ENCODE data around the gene TM9SF4. TPM values are rescaled to one million over a fixed set of nuclear protein-coding genes. Genes with fewer than 3 reads are reported as not detected.

TM9SF4 gene
- total RNA-seq, 4 donors from 2014 or later: 18.0 to 22.9 (median 21.0) TPM

DNA sequence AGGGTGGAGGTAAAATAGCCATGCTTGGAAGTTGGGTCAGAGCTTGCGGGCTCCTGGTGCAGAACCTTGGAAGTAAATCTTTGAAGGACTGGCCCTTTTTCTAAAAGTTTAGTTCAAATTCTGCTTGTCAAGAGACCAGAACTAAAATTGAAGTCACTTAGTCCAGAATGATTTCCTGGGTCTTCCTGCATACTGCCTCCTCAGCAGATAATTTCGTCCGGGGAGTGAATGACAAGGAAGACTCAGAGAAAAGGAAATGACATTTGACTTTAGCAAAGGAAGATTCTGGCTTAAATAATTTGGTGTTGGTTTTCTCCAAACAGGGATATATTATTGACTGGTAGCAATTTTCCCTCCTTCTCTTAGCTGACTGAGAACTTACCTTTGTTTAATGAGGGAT, 1.2 kb downstream of the TM9SF4 start:
- Histone ChIP-seq H3K27me3 (no peaks in the 10 kb centered on the region), H3K4me3 (peak overlapping the region; percentile 94 to 100 (median 96)), H3K36me3 (no peaks in the 10 kb centered on the region), H3K4me1 (peaks cover 25 to 40% of the 10 kb centered on the region in 2 donors), H3K27ac (peak overlapping the region; percentile 27 to 100 (median 98)), H3K9me3 (no peaks in the 10 kb centered on the region)
- intact Hi-C loops (cut with DNase I; ENCODE audit: low total_unique reads) (loop anchor here (10.0 kb wide), 1 partner anchor 276 kb away; no protein-coding TSS in a partner anchor), in situ Hi-C loops (cut with MboI; ENCODE audit: low sequenced_read_pairs in 4 of 4) (loop anchor here in 1 of 4 donors (10.0 to 25.0 kb wide), 2 partner anchors 94 to 573 kb away; partner anchors contain the start of genes PLAGL2 and POFUT1)
- no peak for ATAC-seq
- TF ChIP-seq POLR2A (IDR thresholded peaks at IDR 0.05): no peak
- TF ChIP-seq, protein P1, sequence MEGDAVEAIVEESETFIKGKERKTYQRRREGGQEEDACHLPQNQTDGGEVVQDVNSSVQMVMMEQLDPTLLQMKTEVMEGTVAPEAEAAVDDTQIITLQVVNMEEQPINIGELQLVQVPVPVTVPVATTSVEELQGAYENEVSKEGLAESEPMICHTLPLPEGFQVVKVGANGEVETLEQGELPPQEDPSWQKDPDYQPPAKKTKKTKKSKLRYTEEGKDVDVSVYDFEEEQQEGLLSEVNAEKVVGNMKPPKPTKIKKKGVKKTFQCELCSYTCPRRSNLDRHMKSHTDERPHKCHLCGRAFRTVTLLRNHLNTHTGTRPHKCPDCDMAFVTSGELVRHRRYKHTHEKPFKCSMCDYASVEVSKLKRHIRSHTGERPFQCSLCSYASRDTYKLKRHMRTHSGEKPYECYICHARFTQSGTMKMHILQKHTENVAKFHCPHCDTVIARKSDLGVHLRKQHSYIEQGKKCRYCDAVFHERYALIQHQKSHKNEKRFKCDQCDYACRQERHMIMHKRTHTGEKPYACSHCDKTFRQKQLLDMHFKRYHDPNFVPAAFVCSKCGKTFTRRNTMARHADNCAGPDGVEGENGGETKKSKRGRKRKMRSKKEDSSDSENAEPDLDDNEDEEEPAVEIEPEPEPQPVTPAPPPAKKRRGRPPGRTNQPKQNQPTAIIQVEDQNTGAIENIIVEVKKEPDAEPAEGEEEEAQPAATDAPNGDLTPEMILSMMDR (IDR thresholded peaks at IDR 0.05 in 4 of 5, conservative IDR thresholded peaks at IDR 0.05 in 1 of 5): no peak
- no peak for DNase-seq

DNA sequence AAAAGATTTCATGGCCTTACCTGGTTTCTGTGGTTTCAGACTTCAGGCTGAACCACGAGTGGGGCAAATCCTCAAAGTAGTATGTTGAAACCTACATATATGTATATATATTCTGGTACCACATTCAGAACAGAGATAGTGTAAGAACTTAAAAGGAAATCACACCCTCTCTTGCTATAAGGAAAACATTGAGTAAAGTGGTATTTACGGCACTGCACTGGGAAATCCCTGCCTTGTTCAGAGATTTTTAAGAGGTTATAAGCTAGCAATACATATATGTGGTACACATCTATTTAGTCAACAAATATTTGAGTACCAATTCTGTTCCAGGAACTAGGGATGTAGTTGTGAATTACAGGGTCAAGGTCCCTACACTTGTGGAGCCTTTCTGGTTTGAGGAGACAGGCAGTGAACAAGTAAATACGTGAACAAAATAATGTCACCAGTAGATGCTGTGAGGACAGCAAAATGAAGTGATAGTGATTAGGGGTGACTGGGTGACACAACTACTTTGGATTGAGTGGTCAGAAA, 1.7 kb downstream of the TM9SF4 start:
- TF ChIP-seq, protein P1 (IDR thresholded peaks at IDR 0.05 in 4 of 5, conservative IDR thresholded peaks at IDR 0.05 in 1 of 5): no peak
- no peak for TF ChIP-seq POLR2A (IDR thresholded peaks at IDR 0.05)
- intact Hi-C loops (cut with DNase I; ENCODE audit: low total_unique reads): loop anchor here (10.0 kb wide), 1 partner anchor 276 kb away; no protein-coding TSS in a partner anchor

DNA sequence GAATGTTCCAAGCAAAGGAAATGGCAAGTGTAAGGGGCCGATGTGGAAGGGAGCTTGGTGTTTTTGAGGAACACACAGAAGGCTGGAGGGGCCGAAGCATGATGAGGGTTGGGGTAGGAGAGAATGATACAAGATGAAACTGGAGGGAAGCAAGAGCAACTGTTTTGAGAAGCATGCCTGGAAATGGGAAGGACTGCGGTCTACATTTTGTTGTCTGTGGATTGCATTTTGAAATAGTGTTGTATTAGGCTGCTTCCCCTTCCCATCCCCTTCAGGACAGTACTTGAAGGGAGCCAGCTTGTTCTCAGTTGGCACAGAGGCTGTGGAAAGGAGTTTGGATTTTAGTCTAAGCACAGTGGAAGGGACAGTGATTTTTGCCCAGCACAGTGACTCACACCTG, 2.2 kb downstream of the TM9SF4 start:
- Histone ChIP-seq H3K9me3 (no peaks in the 10 kb centered on the region), H3K27me3 (no peaks in the 10 kb centered on the region), H3K4me3 (no peak overlapping the region), H3K4me1 (peaks cover 35 to 51% of the 10 kb centered on the region in 2 donors), H3K36me3 (no peaks in the 10 kb centered on the region), H3K27ac (no peak overlapping the region)
- no peak for DNase-seq
- ATAC-seq: no peak
- TF ChIP-seq POLR2A (IDR thresholded peaks at IDR 0.05): no peak
- TF ChIP-seq, protein P1 (IDR thresholded peaks at IDR 0.05 in 4 of 5, conservative IDR thresholded peaks at IDR 0.05 in 1 of 5): no peak
- in situ Hi-C loops (cut with MboI; ENCODE audit: low sequenced_read_pairs in 4 of 4) (loop anchor here in 1 of 4 donors (10.0 to 25.0 kb wide), 2 partner anchors 93 to 574 kb away; partner anchors contain the start of genes PLAGL2 and POFUT1), intact Hi-C loops (cut with DNase I; ENCODE audit: low total_unique reads) (loop anchor here (10.0 kb wide), 1 partner anchor 277 kb away; no protein-coding TSS in a partner anchor)

More for the DNA sequence above, 1.7 kb downstream of the TM9SF4 start:
- Histone ChIP-seq H3K4me1 (peaks cover 30 to 45% of the 10 kb centered on the region in 2 donors), H3K27me3 (no peaks in the 10 kb centered on the region), H3K36me3 (no peaks in the 10 kb centered on the region), H3K27ac (peak overlapping the region in 2 of 4 donors; percentile 99 to 100), H3K4me3 (no peak overlapping the region), H3K9me3 (no peaks in the 10 kb centered on the region)
- DNase-seq (no peak), ATAC-seq (no peak)
- in situ Hi-C loops (cut with MboI; ENCODE audit: low sequenced_read_pairs in 4 of 4): loop anchor here in 1 of 4 donors (10.0 to 25.0 kb wide), 2 partner anchors 94 to 574 kb away; partner anchors contain the start of genes PLAGL2 and POFUT1

DNA sequence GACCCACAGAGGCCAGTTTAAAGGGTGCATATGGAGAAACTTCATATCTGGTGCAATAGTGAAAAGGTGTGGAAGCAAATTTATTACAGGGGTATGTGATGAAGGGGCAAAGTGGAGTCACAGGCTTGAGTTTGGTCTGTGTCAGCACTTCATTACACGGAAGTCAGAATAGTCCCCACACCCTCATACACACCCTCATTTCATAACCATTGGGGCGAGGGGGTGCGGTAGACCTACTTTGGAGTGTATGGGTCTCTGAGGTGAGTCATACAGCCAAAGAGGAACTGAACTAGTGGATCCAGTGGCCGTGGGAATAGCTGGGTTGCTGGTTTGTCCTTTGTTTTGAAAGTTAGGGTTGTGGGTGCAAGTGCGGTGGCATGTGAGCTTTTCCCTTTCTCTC, 3.3 kb downstream of the TM9SF4 start:
- peaks cover 46 to 61% of the 10 kb centered on the region in 2 donors for H3K4me1 ChIP-seq
- no peak overlapping the region for H3K27ac ChIP-seq
- DNase-seq: peak in 1 of 2 donors; percentile 22
- no peak for ATAC-seq
- TF ChIP-seq POLR2A (IDR thresholded peaks at IDR 0.05): no peak
- TF ChIP-seq, protein P1 (IDR thresholded peaks at IDR 0.05 in 4 of 5, conservative IDR thresholded peaks at IDR 0.05 in 1 of 5): no peak
- H3K27me3 ChIP-seq: no peaks in the 10 kb centered on the region
- in situ Hi-C loops (cut with MboI; ENCODE audit: low sequenced_read_pairs in 4 of 4) (loop anchor here in 1 of 4 donors (10.0 to 25.0 kb wide), 2 partner anchors 92 to 576 kb away; partner anchors contain the start of genes PLAGL2 and POFUT1), intact Hi-C loops (cut with DNase I; ENCODE audit: low total_unique reads) (loop anchor here (10.0 kb wide), 1 partner anchor 278 kb away; no protein-coding TSS in a partner anchor)
- H3K36me3 ChIP-seq: no peaks in the 10 kb centered on the region
- H3K4me3 ChIP-seq: no peak overlapping the region
- no peaks in the 10 kb centered on the region for H3K9me3 ChIP-seq
